Skeletal muscle cell (primary cell): ENCODE results near the gene CASKIN1.

ENCODE experiments used
- DNase-seq: peaks from one replicate; pipeline ENCODE4 v3.0.0-alpha.2; 2010; ENCODE audit warnings: low read depth
- H3K4me3 ChIP-seq: 2 replicates; pipeline ENCODE4 v1.5.1; 2011; ENCODE audit warnings: low read depth, mild to moderate bottlenecking, control low read depth, low read length, moderate library complexity

The CASKIN1 gene

GRCh38 chr16:2180962-2181923 lies 15.2 kb downstream of the CASKIN1 start:
- H3K4me3 ChIP-seq: no peak overlapping the region
- DNase-seq: no peak

GRCh38 chr16:2180461-2180860 lies 15.9 kb downstream of the CASKIN1 start:
- no peak for DNase-seq
- H3K4me3 ChIP-seq: no peak overlapping the region

GRCh38 chr16:2179576-2179975 lies 16.8 kb downstream of the CASKIN1 start:
- no peak for DNase-seq
- no peak overlapping the region for H3K4me3 ChIP-seq

DNA sequence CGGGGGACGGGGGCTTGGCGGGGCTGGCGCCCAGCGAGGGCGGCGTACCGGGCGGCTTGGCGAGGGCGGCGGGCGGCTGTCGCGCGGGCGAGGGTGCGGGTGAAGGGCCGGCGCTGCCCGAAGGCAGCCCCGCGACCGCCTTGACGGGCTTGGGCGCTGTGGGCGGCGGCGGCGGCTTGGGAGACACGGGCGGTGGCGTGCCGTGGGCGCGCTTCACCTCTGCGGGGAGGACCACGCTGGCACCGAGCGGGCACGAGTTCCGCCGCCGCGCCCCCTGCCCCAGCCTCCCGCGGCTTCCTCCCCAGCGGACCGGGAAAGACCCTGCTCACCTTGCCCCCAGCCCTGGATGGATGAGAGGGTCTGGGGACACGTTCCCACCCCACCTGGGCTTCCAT lies 17.3 kb downstream of the CASKIN1 start:
- H3K4me3 ChIP-seq: no peak overlapping the region
- DNase-seq: no peak

- no peak for DNase-seq
These were observed 17.9 kb downstream of the CASKIN1 start for GRCh38 chr16:2178321-2179106.

DNA sequence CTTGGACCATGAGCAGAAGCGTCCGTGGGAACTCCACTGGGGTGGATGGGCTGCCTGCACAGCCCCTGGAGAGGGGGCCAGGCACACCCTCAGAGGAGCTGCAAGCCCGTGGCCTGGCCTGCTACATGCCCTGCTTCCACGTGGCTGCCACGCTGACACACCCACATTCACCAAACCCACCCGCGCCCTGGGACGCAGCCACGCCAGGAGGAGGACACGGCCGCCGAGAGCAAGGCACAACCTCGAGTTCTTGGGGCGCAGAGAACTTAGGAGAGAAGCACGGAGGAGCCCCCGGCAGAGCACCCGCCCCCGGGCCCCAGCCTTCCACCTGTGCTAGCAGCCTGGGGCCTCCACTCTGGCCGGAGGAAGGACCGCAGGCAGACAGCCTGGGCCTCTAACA lies 18.8 kb downstream of the CASKIN1 start:
- no peak overlapping the region for H3K4me3 ChIP-seq
- DNase-seq: no peak

More at GRCh38 chr16:2178321-2179106, 17.9 kb downstream of the CASKIN1 start:
- H3K4me3 ChIP-seq: no peak overlapping the region

- DNase-seq: no peak
- no peak overlapping the region for H3K4me3 ChIP-seq
These were observed 19.3 kb downstream of the CASKIN1 start for GRCh38 chr16:2177101-2177500.

DNA sequence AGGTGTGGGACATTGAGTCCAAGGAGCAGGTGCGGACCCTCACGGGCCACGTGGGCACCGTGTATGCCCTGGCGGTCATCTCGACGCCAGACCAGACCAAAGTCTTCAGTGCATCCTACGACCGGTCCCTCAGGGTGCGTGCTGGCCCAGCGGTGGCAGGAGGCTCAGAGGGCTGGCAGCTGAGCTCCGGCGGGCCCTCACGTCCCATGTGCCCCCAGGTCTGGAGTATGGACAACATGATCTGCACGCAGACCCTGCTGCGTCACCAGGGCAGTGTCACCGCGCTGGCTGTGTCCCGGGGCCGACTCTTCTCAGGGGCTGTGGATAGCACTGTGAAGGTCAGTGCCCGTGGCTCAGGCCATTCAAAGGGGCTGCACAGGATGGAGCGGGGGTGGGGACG lies 20.4 kb downstream of the CASKIN1 start:
- no peak for DNase-seq
- H3K4me3 ChIP-seq: no peak overlapping the region

- no peak overlapping the region for H3K4me3 ChIP-seq
- no peak for DNase-seq
These were observed 21.0 kb downstream of the CASKIN1 start for GRCh38 chr16:2175454-2175853.

DNA sequence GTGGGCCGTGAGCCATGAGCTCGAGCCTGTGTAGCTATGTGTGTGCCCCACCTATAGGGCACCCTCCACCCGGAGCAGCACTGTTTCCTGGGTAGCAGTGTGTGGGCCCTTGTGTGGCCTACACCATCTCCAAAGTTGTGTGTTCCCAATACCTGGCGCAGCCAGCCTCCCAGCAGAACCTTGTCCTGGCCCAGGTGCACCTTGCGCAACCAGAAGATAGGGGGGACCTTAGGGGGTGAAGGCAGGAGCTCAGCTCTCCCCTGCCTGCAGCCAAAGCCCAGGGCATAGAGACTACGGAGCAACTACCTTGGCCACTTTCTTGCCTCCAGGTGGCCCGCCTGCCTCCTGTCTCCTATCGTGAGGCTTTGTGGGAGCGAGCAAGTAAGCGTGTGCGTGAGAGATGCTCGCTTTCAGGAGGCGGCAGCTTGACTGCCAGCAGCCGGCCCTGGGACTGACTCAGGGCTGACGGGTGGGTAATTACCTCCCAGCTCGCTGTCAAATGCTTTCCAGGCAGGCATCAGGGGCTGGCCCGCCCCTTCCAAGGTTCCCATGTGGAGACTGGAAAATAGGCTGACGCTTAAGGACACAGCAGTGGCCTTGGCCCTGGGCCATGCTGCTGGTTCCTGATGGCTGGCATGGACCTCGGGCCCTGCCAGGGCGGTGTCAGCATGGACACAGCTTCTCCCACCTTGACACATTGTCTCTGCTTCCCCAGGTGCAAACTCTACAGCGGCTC lies 21.8 kb downstream of the CASKIN1 start:
- no peak overlapping the region for H3K4me3 ChIP-seq
- no peak for DNase-seq

DNA sequence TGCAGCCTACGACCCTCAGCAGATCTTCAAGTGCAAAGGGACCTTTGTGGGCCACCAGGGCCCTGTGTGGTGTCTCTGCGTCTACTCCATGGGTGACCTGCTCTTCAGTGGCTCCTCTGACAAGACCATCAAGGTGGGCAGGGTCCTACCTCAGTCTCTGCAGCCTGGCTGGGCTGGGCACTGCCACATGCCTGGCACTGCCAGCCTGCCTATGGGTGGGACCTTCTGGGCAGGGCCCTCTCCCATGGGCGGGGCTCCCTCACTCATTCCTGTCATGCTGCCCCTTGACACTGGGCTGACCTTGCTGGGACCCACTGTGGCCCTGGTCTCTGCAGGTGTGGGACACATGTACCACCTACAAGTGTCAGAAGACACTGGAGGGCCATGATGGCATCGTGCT lies 22.5 kb downstream of the CASKIN1 start:
- no peak for DNase-seq
- H3K4me3 ChIP-seq: no peak overlapping the region

- no peak for DNase-seq
- H3K4me3 ChIP-seq: no peak overlapping the region
These were observed 23.0 kb downstream of the CASKIN1 start for GRCh38 chr16:2173366-2173765.

GRCh38 chr16:2172688-2173335 lies 23.6 kb downstream of the CASKIN1 start:
- DNase-seq: no peak
- H3K4me3 ChIP-seq: no peak overlapping the region

DNA sequence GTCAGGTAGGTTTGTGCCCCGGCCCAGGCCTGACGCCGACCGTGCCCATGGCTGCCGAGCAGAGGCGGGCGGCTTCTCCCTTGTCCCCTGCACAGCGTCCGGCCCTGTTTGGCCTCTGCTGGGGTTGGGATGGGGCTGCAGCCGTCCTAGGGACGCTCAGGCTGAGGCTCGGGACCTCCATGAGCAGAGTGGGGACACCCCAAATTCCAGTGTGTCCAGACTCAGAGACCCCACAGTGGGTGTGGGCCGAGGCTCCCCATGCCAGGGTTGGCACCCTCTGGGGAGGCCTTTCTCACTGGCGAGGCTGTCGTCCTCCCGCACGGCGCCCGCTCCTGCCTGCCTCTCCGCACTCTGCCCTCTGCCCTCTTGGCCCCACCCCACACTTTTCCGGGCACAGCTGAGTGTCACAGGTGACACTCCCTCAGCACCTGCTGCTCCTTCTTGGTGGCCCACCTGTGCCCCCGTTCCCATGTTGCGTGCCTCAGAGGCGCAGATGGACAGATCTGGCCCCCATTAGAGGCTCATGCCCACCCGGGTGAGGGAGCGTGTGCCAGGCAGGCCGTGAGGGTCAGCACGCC lies 24.7 kb downstream of the CASKIN1 start:
- no peak overlapping the region for H3K4me3 ChIP-seq
- DNase-seq: no peak

DNA sequence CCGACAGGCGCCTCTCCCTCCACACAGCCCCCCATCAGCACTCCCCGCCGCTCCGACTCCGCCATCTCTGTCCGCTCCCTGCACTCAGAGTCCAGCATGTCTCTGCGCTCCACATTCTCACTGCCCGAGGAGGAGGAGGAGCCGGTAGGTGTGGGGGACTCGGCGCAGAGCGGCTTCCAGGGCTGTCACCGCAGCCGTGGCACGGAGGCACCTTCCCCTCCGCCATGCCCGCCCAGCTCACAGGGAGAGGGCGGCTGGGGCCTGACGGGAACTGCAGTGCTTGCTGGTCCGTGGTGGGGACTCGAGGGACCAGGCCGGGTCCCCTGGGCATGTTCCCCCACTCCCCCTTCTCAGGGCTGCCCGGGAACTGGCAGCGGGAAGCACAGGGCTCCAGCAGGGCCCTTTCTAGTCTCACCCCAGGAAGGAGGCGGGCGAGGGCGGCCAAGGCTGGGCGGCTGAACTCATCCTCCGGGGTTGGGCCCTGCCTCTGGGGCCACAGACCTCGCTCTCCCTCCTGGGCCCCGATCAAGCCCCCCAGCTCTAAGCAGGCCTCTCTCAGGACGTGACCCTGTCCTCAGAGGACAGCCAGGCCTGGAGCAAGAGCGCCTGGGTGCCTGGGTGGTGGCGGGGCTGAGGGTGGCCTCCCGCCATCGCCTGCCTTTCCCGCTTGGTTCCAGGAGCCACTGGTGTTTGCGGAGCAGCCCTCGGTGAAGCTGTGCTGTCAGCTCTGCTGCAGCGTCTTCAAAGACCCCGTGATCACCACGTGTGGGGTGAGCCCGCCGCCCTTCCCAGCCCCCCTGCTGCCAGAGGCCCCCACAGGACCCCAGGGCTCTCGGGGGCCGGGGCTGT lies 25.6 kb downstream of the CASKIN1 start:
- H3K4me3 ChIP-seq: no peak overlapping the region
- DNase-seq: no peak

DNA sequence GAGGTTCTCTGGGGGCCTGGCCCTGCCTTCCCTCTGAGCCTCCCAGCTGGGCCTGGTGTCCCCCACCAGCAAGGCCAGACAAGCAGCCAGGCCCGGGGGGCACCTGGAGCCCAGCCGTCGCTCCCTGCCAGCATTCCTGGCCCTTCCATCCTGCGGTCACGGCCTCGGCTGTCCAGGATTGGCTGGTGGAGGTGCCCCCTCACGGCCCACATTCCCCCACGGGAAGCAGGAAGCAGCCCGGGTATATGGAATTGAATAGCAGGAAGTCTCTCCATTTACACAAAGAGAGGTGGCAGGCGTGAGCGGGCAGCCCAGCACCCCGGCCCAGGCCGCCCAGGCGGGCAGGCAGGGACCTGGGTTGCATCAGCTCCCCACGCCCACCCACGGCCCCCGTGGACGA lies 26.3 kb downstream of the CASKIN1 start:
- no peak for DNase-seq
- no peak overlapping the region for H3K4me3 ChIP-seq

DNA sequence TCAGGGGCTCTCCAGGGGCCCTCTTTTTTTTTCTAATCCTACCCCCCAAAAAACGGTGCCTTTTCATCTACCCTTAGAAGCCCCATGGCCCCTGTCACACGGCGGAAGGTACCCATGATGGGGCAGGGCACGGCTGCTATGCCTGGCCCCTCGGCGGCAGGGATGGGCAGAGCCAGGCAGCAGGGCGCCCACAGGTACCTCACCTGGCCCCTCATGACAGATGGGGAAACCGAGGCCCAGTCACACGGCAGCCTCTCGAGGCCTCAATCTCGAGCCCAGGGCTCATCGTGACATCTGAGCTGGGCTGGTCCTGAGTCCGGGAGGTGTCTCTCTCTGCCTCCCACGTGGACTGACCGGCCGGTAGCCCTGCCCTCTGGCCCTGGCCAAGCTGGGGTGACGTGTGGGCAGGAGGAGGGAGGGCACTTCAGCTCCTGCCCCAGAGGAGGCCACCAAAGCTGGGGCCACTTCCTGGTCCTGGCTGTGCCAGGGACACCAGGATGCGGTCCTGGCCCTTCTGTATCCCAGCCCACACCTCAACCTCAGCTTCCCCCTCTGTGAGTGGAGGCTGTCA lies 29.3 kb downstream of the CASKIN1 start:
- H3K4me3 ChIP-seq: no peak overlapping the region
- no peak for DNase-seq
